Astrocyte (in vitro differentiated cells and primary cell): ENCODE data around the gene TRIM8. TPM values are rescaled to one million over a fixed set of nuclear protein-coding genes. Genes with fewer than 3 reads are reported as not detected.
A peak's percentile ranks its signal among the peaks of the same experiment; 100 is the strongest.

Experiments
- DNase-seq: peaks from one replicate; pipeline ENCODE4 v3.0.0-alpha.2; 2010; ENCODE audit warnings: low read depth
- FAIRE-seq: peaks from 2 replicates; lab custom pipeline; 2011; peaks lifted over from hg19 to GRCh38; lab: Jason Lieb, UNC
- H2AFZ ChIP-seq: 2 replicates; pipeline ENCODE4 v1.6.0; 2012; ENCODE audit warnings: low read depth, low read length, inconsistent platforms
- H3K27ac ChIP-seq: 2 replicates; pipeline ENCODE4 v1.5.1; 2011; ENCODE audit warnings: low read depth, low read length, inconsistent platforms
- H3K27me3 ChIP-seq: 2 replicates; pipeline ENCODE4 v1.6.0; 2011; ENCODE audit warnings: low read length, inconsistent platforms; ENCODE audit not compliant: insufficient read depth
- H3K36me3 ChIP-seq: 2 replicates; pipeline ENCODE4 v1.5.1; 2011; ENCODE audit warnings: low read length, inconsistent platforms; ENCODE audit not compliant: insufficient read depth
- H3K4me1 ChIP-seq: 2 replicates; pipeline ENCODE4 v1.5.1; 2011; ENCODE audit warnings: low read length, inconsistent platforms; ENCODE audit not compliant: insufficient read depth
- H3K4me2 ChIP-seq: 2 replicates; pipeline ENCODE4 v1.6.0; 2012; ENCODE audit warnings: low read length, inconsistent platforms
- H3K4me3 ChIP-seq: 2 replicates; pipeline ENCODE4 v1.5.1; 2011; ENCODE audit warnings: low read depth, mild to moderate bottlenecking, low read length, inconsistent platforms; ENCODE audit not compliant: insufficient read depth
- H3K79me2 ChIP-seq: 2 replicates; pipeline ENCODE4 v1.6.0; 2012; ENCODE audit warnings: mild to moderate bottlenecking, low read length, inconsistent platforms; ENCODE audit not compliant: insufficient read depth
- H3K9ac ChIP-seq: 2 replicates; pipeline ENCODE4 v1.6.0; 2012; ENCODE audit warnings: mild to moderate bottlenecking, low read length, inconsistent platforms
- H3K9me3 ChIP-seq: 2 replicates; pipeline ENCODE4 v1.5.1; 2012; ENCODE audit warnings: low read depth, mild to moderate bottlenecking, low read length, inconsistent platforms; ENCODE audit not compliant: insufficient read depth
- H4K20me1 ChIP-seq: 2 replicates; pipeline ENCODE4 v1.6.0; 2012; ENCODE audit warnings: low read length, inconsistent platforms; ENCODE audit not compliant: insufficient read depth
- H3K27ac Mint-ChIP-seq: one replicate; pipeline ENCODE4 v1.8.0; 2021; ENCODE audit warnings: mild to moderate bottlenecking, mixed read lengths; ENCODE audit not compliant: unreplicated experiment
- H3K27me3 Mint-ChIP-seq: one replicate; pipeline ENCODE4 v1.8.0; 2021; ENCODE audit warnings: low read depth, mixed read lengths; ENCODE audit not compliant: unreplicated experiment
- H3K36me3 Mint-ChIP-seq: one replicate; pipeline ENCODE4 v1.8.0; 2021; ENCODE audit warnings: low read depth, mixed read lengths; ENCODE audit not compliant: unreplicated experiment
- H3K4me1 Mint-ChIP-seq: one replicate; pipeline ENCODE4 v1.8.0; 2021; ENCODE audit warnings: low read depth, mixed read lengths; ENCODE audit not compliant: unreplicated experiment
- H3K4me3 Mint-ChIP-seq: one replicate; pipeline ENCODE4 v1.8.0; 2021; ENCODE audit warnings: mild to moderate bottlenecking, moderate library complexity, mixed read lengths; ENCODE audit not compliant: unreplicated experiment
- H3K9me3 Mint-ChIP-seq: one replicate; pipeline ENCODE4 v1.8.0; 2021; ENCODE audit warnings: mild to moderate bottlenecking, mixed read lengths; ENCODE audit not compliant: unreplicated experiment
- CTCF ChIP-seq: IDR thresholded peaks from 2 replicates; pipeline ENCODE4 v1.5.1; 2011; ENCODE audit warnings: low read depth, mild to moderate bottlenecking, inconsistent platforms, low read length, moderate library complexity; ENCODE audit not compliant: insufficient read depth
- EZH2 ChIP-seq: IDR thresholded peaks from 2 replicates; pipeline ENCODE4 v1.6.1; 2012; ENCODE audit warnings: mild to moderate bottlenecking, low read length, inconsistent platforms; ENCODE audit not compliant: insufficient read depth
- total RNA-seq: library from RNA; stranded (reverse); gene quantifications from 2 replicates; pipeline ENCODE4 v1.2.1, GENCODE V29; 2021

The TRIM8 gene
- total RNA-seq, 1 donor from 2014 or later = 117 TPM

GRCh38 chr10:102642736-102643335 lies 1.4 kb upstream of the TRIM8 start:
- H3K36me3 ChIP-seq = no peaks in the 10 kb centered on the region
- peaks cover 34% of the 10 kb centered on the region for H4K20me1 ChIP-seq
- H3K27ac ChIP-seq = peak overlapping the region; percentile 93
- peak overlapping the region; percentile 93 for H3K4me2 ChIP-seq
- peaks cover 13% of the 10 kb centered on the region for H3K4me1 Mint-ChIP-seq
- FAIRE-seq = no peak
- peaks cover 4% of the 10 kb centered on the region for H3K36me3 Mint-ChIP-seq
- H3K79me2 ChIP-seq = peaks cover 39% of the 10 kb centered on the region
- peaks cover 23% of the 10 kb centered on the region for H3K4me1 ChIP-seq
- TF ChIP-seq CTCF (no peak), EZH2 (no peak)
- peak overlapping the region; percentile 77 for H3K4me3 ChIP-seq
- H3K27ac Mint-ChIP-seq = peak overlapping the region; percentile 73
- H3K9me3 Mint-ChIP-seq = no peaks in the 10 kb centered on the region
- H3K4me3 Mint-ChIP-seq = peak overlapping the region; percentile 90
- H3K9ac ChIP-seq = peak overlapping the region; percentile 90
- no peaks in the 10 kb centered on the region for H3K9me3 ChIP-seq
- H3K27me3 ChIP-seq = no peaks in the 10 kb centered on the region
- peak overlapping the region; percentile 30 for H2AFZ ChIP-seq
- H3K27me3 Mint-ChIP-seq = no peaks in the 10 kb centered on the region
- DNase-seq = no peak

GRCh38 chr10:102643336-102644065 lies 778 bp upstream of the TRIM8 start:
- no peak for TF ChIP-seq CTCF
- no peaks in the 10 kb centered on the region for H3K9me3 ChIP-seq
- peaks cover 41% of the 10 kb centered on the region for H4K20me1 ChIP-seq
- peaks cover 30% of the 10 kb centered on the region for H3K4me1 ChIP-seq
- peak overlapping the region; percentile 73 for H3K27ac Mint-ChIP-seq
- peaks cover 18% of the 10 kb centered on the region for H3K4me1 Mint-ChIP-seq
- peak overlapping the region; percentile 93 for H3K4me2 ChIP-seq
- peak overlapping the region; percentile 93 for H3K27ac ChIP-seq
- no peaks in the 10 kb centered on the region for H3K27me3 ChIP-seq
- H3K36me3 Mint-ChIP-seq = peaks cover 4% of the 10 kb centered on the region
- DNase-seq (peak; percentile 59), FAIRE-seq (no peak)
- H3K9ac ChIP-seq = peak overlapping the region; percentile 90
- H3K79me2 ChIP-seq = peaks cover 46% of the 10 kb centered on the region
- peak overlapping the region; percentile 90 for H3K4me3 Mint-ChIP-seq
- H2AFZ ChIP-seq = no peak overlapping the region
- H3K4me3 ChIP-seq = peak overlapping the region; percentile 86
- no peaks in the 10 kb centered on the region for H3K27me3 Mint-ChIP-seq
- H3K36me3 ChIP-seq = no peaks in the 10 kb centered on the region
- H3K9me3 Mint-ChIP-seq = no peaks in the 10 kb centered on the region
